Astrocyte of the cerebellum (primary cell): Measurements from ENCODE around the gene MYO3B.

Experiments
- DNase-seq: peaks from one replicate; pipeline ENCODE4 v3.0.0-alpha.2; 2011; ENCODE audit warnings: low read depth
- H3K4me3 ChIP-seq: 2 replicates; pipeline ENCODE4 v1.5.1; 2011; ENCODE audit warnings: mild to moderate bottlenecking, low read depth, low read length, moderate library complexity
- CTCF ChIP-seq: IDR thresholded peaks from 2 replicates; pipeline ENCODE4 v1.5.1; 2012; ENCODE audit warnings: low read length, low read depth, moderate library complexity, mild to moderate bottlenecking; ENCODE audit errors: missing control alignments
- in situ Hi-C: cut with HindIII; loops from 2 replicates; pipeline ENCODE4 v1.10.0; 2017; ENCODE audit warnings: low sequenced_read_pairs

The MYO3B gene

GRCh38 chr2:170690640-170691039 lies 512.7 kb downstream of the MYO3B start:
- no peak overlapping the region for H3K4me3 ChIP-seq
- in situ Hi-C loops, result no loop called here
- no peak for TF ChIP-seq CTCF
- DNase-seq, result no peak

GRCh38 chr2:170694316-170694715 lies 516.4 kb downstream of the MYO3B start:
- no peak for DNase-seq
- in situ Hi-C loops, result no loop called here
- TF ChIP-seq CTCF, result no peak
- no peak overlapping the region for H3K4me3 ChIP-seq

- H3K4me3 ChIP-seq, result no peak overlapping the region
- DNase-seq, result no peak
- no peak for TF ChIP-seq CTCF
- in situ Hi-C loops, result no loop called here
Observed at GRCh38 chr2:170695521-170696410, 517.8 kb downstream of the MYO3B start.

- no peak for DNase-seq
- no peak overlapping the region for H3K4me3 ChIP-seq
- no peak for TF ChIP-seq CTCF
- in situ Hi-C loops, result no loop called here
Observed at GRCh38 chr2:170696948-170697347, 519.0 kb downstream of the MYO3B start.

DNA sequence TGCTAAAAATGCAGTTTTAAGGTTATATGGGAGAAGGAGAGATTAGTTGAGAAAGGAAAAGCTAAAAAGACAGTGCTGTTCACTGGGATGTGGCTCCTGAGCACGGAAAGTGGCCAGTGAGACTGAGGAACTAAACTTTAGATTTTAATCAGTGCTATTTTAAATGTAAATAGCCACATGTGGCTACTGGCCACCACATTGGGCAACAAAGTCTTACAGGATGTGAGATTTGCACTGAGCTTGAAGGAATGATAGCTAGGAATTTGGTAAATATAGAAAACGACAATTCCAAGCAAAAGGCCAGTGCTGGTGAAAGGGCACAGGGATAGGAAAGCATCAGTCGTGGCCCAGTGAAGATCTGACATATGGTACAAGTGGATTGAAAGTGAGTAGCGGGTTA lies 523.1 kb downstream of the MYO3B start:
- DNase-seq, result no peak
- H3K4me3 ChIP-seq, result no peak overlapping the region
- no peak for TF ChIP-seq CTCF
- in situ Hi-C loops, result loop anchor here (25.0 kb wide), 1 partner anchor 289 kb away; no protein-coding TSS in a partner anchor

DNA sequence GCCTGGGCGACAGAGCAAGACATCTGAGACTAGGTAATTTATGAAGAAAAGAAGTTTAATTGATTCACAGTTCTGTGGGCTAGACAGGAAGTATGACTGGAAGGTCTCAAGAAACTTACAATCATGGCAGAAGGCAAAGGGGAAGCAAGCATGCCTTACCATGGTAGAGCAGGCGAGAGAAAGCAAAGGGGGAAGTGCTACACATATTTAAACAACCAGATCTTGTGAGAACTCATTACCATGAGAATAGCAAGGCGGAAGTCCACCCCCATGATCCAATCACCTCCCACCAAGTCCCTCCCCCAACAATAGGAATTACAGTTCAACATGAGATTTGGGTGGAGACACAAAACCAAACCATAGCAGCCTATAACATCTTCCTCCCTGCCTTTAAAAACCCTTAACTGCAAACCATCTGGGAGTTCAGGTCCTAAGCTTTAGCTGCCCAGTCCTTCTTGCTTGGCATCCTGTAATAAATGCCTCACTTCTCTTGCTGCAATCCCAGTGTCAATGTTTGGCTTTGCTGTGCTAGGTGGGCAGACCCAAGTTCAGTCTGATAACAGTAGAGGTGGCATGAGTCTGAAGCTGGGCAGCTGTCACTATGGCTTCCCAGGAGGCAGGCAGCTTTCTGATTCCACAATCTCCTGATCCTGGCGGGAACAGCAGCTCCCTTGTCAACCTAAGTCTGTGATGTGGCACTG lies 526.0 kb downstream of the MYO3B start:
- no peak for DNase-seq
- TF ChIP-seq CTCF, result no peak
- H3K4me3 ChIP-seq, result no peak overlapping the region
- in situ Hi-C loops, result loop anchor here (25.0 kb wide), 1 partner anchor 292 kb away; no protein-coding TSS in a partner anchor
